HepG2 (cell line): ENCODE data around the gene TMEM8B. TPM values are rescaled to one million over a fixed set of nuclear protein-coding genes. Genes with fewer than 3 reads are reported as not detected.

Experiments used
- ATF1 ChIP-seq: IDR thresholded peaks from 2 replicates; pipeline ENCODE4 v1.6.1; 2016; ENCODE audit warnings: mild to moderate bottlenecking, control low read depth
- GATA4 ChIP-seq: sonication (generic); IDR thresholded peaks from 2 replicates; pipeline ENCODE4 v1.6.1; 2016; ENCODE audit warnings: antibody characterized with exemption, low read depth, borderline replicate concordance
- KDM4B ChIP-seq: sonication (generic); formaldehyde crosslinking; IDR thresholded peaks from 2 replicates; pipeline ENCODE4 v1.4.0; 2020; ENCODE audit warnings: missing genetic modification reagents
- MNT ChIP-seq: fragments of 450-650 bp; IDR thresholded peaks from 2 replicates; pipeline ENCODE4 v1.6.1; 2016
- NFIC ChIP-seq: IDR thresholded peaks from 2 replicates; pipeline ENCODE4 v1.6.1; 2012; ENCODE audit warnings: mild to moderate bottlenecking, low read length, inconsistent platforms
- NR2C2 ChIP-seq: sonication (generic); formaldehyde crosslinking; IDR thresholded peaks from 2 replicates; pipeline ENCODE4 v1.4.0; 2020; ENCODE audit warnings: missing genetic modification reagents, mild to moderate bottlenecking, moderate library complexity, borderline replicate concordance
- PATZ1 ChIP-seq: sonication (generic); formaldehyde crosslinking; IDR thresholded peaks from 2 replicates; pipeline ENCODE4 v1.4.0; 2020; ENCODE audit warnings: missing genetic modification reagents
- PRDM4 ChIP-seq: sonication (generic); formaldehyde crosslinking; IDR thresholded peaks from 2 replicates; pipeline ENCODE4 v1.9.0; 2021; ENCODE audit warnings: missing genetic modification reagents, borderline replicate concordance
- STAG1 ChIP-seq: sonication (generic); formaldehyde crosslinking; IDR thresholded peaks from 2 replicates; pipeline ENCODE4 v1.4.0; 2020; ENCODE audit warnings: missing genetic modification reagents
- ZFX ChIP-seq: sonication (generic); formaldehyde crosslinking; IDR thresholded peaks from 2 replicates; pipeline ENCODE4 v1.4.0; 2020; ENCODE audit warnings: mild to moderate bottlenecking, low read depth, missing genetic modification reagents, moderate library complexity
- ZNF232 ChIP-seq: sonication (generic); formaldehyde crosslinking; IDR thresholded peaks from 2 replicates; pipeline ENCODE4 v1.4.0; 2020; ENCODE audit warnings: missing genetic modification reagents, borderline replicate concordance
- ZNF318 ChIP-seq: sonication (generic); formaldehyde crosslinking; IDR thresholded peaks from 2 replicates; pipeline ENCODE4 v1.4.0; 2020; ENCODE audit warnings: mild to moderate bottlenecking, missing genetic modification reagents
- ZNF678 ChIP-seq: sonication (generic); formaldehyde crosslinking; IDR thresholded peaks from 2 replicates; pipeline ENCODE4 v1.4.0; 2020; ENCODE audit warnings: mild to moderate bottlenecking, missing genetic modification reagents
- ZNF740 ChIP-seq: sonication (generic); formaldehyde crosslinking; IDR thresholded peaks from 2 replicates; pipeline ENCODE4 v1.4.0; 2020; ENCODE audit warnings: missing genetic modification reagents
- polyA plus RNA-seq, 8 experiments: library from polyadenylated mRNA; depleted of rRNA in 3 of 8; stranded (reverse) in 7 of 8; unstranded in 1 of 8; fragments of >200 nt; fragmentation: Illumina TruSeq in 4 of 8; extraction: Trizol in 4 of 8; gene quantifications; 2 replicates each; pipeline versions ENCODE4 v1.2.1 to v1.2.3, GENCODE V29; 2011 to 2016; ENCODE audit warnings: low read depth in 4 of 8, missing spikeins in 1 of 8, mixed read lengths in 1 of 8; ENCODE audit not compliant: insufficient read depth in 1 of 8
- total RNA-seq, 5 experiments: library from RNA; depleted of rRNA; stranded (reverse); fragments of >200 nt; fragmentation: Illumina TruSeq; extraction: Trizol; gene quantifications; 2 replicates each; pipeline ENCODE4 v1.2.3, GENCODE V29; 2016; ENCODE audit warnings: low read depth in 1 of 5

The TMEM8B gene
- total and polyA plus RNA-seq, 2 of the 13 experiments (the other 11 are each of a cell fraction or from before 2014, with no cell fraction given): 2.1 to 2.7 TPM

GRCh38 chr9:35826071-35826701, 2.8 kb upstream of the TMEM8B start (continued):
- TF ChIP-seq PRDM4 (CRISPR knock-in tag): no peak
- TF ChIP-seq ZNF232 (CRISPR knock-in tag): no peak
- no peak for TF ChIP-seq NR2C2 (CRISPR knock-in tag)
- TF ChIP-seq STAG1 (CRISPR knock-in tag): peak; percentile 64
- 0 out of 2 replicates have a peak, but pooled peaks have one; percentile 27 for TF ChIP-seq ZFX
- TF ChIP-seq GATA4: no peak
- 0 out of 2 replicates have a peak, but pooled peaks have one; percentile 16 for TF ChIP-seq PATZ1
- TF ChIP-seq MNT: no peak
- no peak for TF ChIP-seq NFIC
- TF ChIP-seq KDM4B: no peak
- no peak for TF ChIP-seq ZNF740 (CRISPR knock-in tag)
- TF ChIP-seq ZNF318 (CRISPR knock-in tag): 0 out of 2 replicates have a peak, but pooled peaks have one; percentile 32
- TF ChIP-seq ATF1 (CRISPR knock-in tag): no peak
- no peak for TF ChIP-seq ZNF678
